22Rv1 (cell line): ENCODE measurements around the gene IL1F10.

Experiments
- CTCF ChIP-seq: fragments of 450-650 bp; IDR thresholded peaks from 2 replicates; pipeline ENCODE4 v1.5.1; 2017; ENCODE audit warnings: mild to moderate bottlenecking
- ZFX ChIP-seq: fragments of 450-650 bp; IDR thresholded peaks from 2 replicates; pipeline ENCODE4 v1.6.1; 2017; ENCODE audit warnings: antibody characterized with exemption, borderline replicate concordance

DNA sequence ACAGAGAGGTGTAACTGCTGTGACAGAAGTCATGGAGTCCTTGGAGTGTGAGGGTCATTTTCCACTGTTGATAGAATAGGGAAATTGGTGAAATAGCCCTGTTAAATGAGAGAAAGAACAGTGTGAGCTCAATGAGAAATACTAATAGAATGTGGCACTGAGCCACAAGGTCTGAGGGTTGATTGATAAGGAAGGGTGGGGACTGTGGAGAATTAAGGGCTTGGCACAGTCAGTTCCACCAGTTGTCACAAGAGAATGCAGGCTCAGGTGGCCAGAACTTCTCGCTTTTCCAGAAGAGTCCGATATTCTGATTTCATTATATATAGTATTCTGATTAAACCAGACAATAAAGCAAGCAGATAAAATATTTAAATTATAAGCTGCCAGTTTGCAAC, 50.5 kb downstream of the IL1F10 start:
- TF ChIP-seq CTCF = no peak
- TF ChIP-seq ZFX = no peak
